Heart left ventricle (tissue), 16 donors: ENCODE results near the gene TF. TPM values are rescaled to one million over a fixed set of nuclear protein-coding genes. Genes with fewer than 3 reads are reported as not detected.

Experiments used
- ATAC-seq, 4 donors: fragments of 200-7000 bp; cut with Tn5 transposase; one replicate each; pipeline ENCODE4 v1.9.1; 2020 to 2022; ENCODE audit warnings: moderate library complexity in 4 of 4, mild to moderate bottlenecking in 3 of 4, moderate number of reproducible peaks in 1 of 4
- DNase-seq, 5 donors: peaks; one replicate each; pipeline ENCODE4 v3.0.0-alpha.2; 2020
- H3K27ac ChIP-seq, 12 donors: fragments of 200-600 bp; sonication (generic) in 4 of 12; one replicate each; pipeline versions ENCODE4 v1.5.0 to v1.8.0; 2016 to 2022; ENCODE audit warnings: mild to moderate bottlenecking in 2 of 12
- H3K27me3 ChIP-seq, 9 donors: fragments of 200-600 bp; sonication (generic) in 2 of 9; one replicate each; pipeline versions ENCODE4 v1.5.1 to v1.8.0; 2016 to 2022; ENCODE audit warnings: mild to moderate bottlenecking in 3 of 9
- H3K36me3 ChIP-seq, 9 donors: fragments of 200-600 bp; sonication (generic) in 2 of 9; one replicate each; pipeline versions ENCODE4 v1.5.0 to v1.8.0; 2018 to 2022; ENCODE audit warnings: mild to moderate bottlenecking in 2 of 9
- H3K4me1 ChIP-seq, 12 donors: fragments of 200-600 bp; sonication (generic) in 4 of 12; one replicate each; pipeline versions ENCODE4 v1.5.0 to v1.8.0; 2016 to 2022; ENCODE audit warnings: mild to moderate bottlenecking in 3 of 12
- H3K4me3 ChIP-seq, 12 donors: fragments of 200-600 bp; sonication (generic) in 4 of 12; one replicate each; pipeline versions ENCODE4 v1.5.0 to v1.8.0; 2017 to 2022; ENCODE audit warnings: mild to moderate bottlenecking in 9 of 12, moderate library complexity in 4 of 12
- H3K9me3 ChIP-seq, 12 donors: fragments of 200-600 bp; sonication (generic) in 4 of 12; one replicate each; pipeline versions ENCODE4 v1.5.0 to v1.8.0; 2016 to 2022; ENCODE audit warnings: mild to moderate bottlenecking in 1 of 12
- CTCF ChIP-seq, 12 donors: fragments of 200-600 bp; sonication (generic) in 4 of 12; IDR thresholded peaks; one replicate each; pipeline versions ENCODE4 v1.5.0 to v1.8.0; 2018 to 2022; ENCODE audit warnings: antibody characterized with exemption in 12 of 12, mild to moderate bottlenecking in 5 of 12
- POLR2A ChIP-seq, 2 donors: fragments of 450-650 bp; IDR thresholded peaks; one replicate each; pipeline ENCODE4 v1.6.1; 2017; ENCODE audit warnings: antibody characterized with exemption in 2 of 2, mild to moderate bottlenecking in 2 of 2, moderate library complexity in 2 of 2
- WGBS, 4 donors: extraction: QIAGEN DNeasy Blood & Tissue Kit in 2 of 4; methylation state at CpG; one replicate each; pipeline versions ENCODE4 v1.1.5 to v1.1.7; 2013 to 2018; 5-methylcytosine and 5-hydroxymethylcytosine counted together
- intact Hi-C, 10 donors: fragments of 100-400 bp; cut with DNase I; formaldehyde crosslinking; loops; one replicate each; pipeline versions ENCODE4 v1.11.1 to v1.14.2; 2022
- polyA plus RNA-seq, 2 donors: library from polyadenylated mRNA; stranded (reverse); fragments of 200-250 nt; gene quantifications; one replicate each; pipeline ENCODE4 v1.2.3, GENCODE V29; 2013
- total RNA-seq, 9 donors: library from RNA; depleted of rRNA in 2 of 9; stranded (reverse); fragments of >200 nt in 2 of 9; fragmentation: NEBNext Ultra II Directional in 3 of 9; extraction: Animal tissue kit (Norgen Biotek cat#: 25700) in 3 of 9; gene quantifications; one replicate each; pipeline versions ENCODE4 v1.1.0 to v1.2.4, GENCODE V29; 2016 to 2023
- donor health status: ischemic (EF 13 %, LVEDD 7.1; RV severe dilation, severe dysfunction).
- donor health status: healthy with polysubstance abuse.
- donor health status: DM: no; HTN: yes; CAD: no.
- donor health status: DM: no; HTN: no; CAD: no.
- donor health status: ischemic (EF 25% LVEDD 6.9; RV normal size, moderate dysfunction).
- donor health status: ischemic (EF 25% LVEDD 5.7; RV mildly dilated, moderate dysfunction).
- donor health status: healthy.
- donor health status: DM: yes; HTN: yes; CAD: no.
- donor health status: ischemic (EF 35%, LVEDD 5.7; RV mildly dilated, moderate dysfunction).
- donor health status: nonischemic (EF 11% LVEDD 7.7; RV severe dilation, severe dysfunction).
- donor health status: DM: yes; HTN: yes; CAD: no.
- donor health status: PGD.
- donor health status: ischemic (EF 29% LVEDD 5.4; RV normal size, mild dysfunction).
- donor health status: nonischemic (EF 23%, LVEDD 6.1; RV moderate dilation, normal function).

The TF gene
- total and polyA plus RNA-seq, 11 donors: 0.86 to 76.0 (median 2.4) TPM; not detected in 1

GRCh38 chr3:133821767-133822638, 75.8 kb downstream of the TF start:
- Histone ChIP-seq H3K27ac (peak overlapping the region in 2 of 12 donors; percentile 2 to 23), H3K36me3 (peaks cover 0 to 74% (median 55%) of the 10 kb centered on the region in 9 donors), H3K4me3 (no peak overlapping the region), H3K4me1 (peaks cover 0 to 11% (median 4%) of the 10 kb centered on the region in 12 donors), H3K9me3 (no peaks in the 10 kb centered on the region), H3K27me3 (no peaks in the 10 kb centered on the region)
- DNase-seq (peak in 4 of 5 donors; percentile 71 to 89 (median 78)), ATAC-seq (peak in 3 of 4 donors; percentile 44 to 80 (median 48))
- intact Hi-C loops: loop anchor here in 6 of 10 donors (2.0 to 10.0 kb wide), 5 partner anchors 73 to 393 kb away; partner anchors contain the start of gene RAB6B (in 4 of the 6)
- TF ChIP-seq POLR2A (IDR thresholded peaks at IDR 0.05) (no peak), CTCF (IDR thresholded peaks at IDR 0.05) (peak in 6 of 12 donors; percentile 11 to 61 (median 32))
- WGBS, 4 donors: 69 to 84% (median 75%) methylated on average over 7 to 8 of the region's 8 CpGs

- Histone ChIP-seq H3K27me3 (no peaks in the 10 kb centered on the region), H3K9me3 (no peaks in the 10 kb centered on the region), H3K4me3 (no peak overlapping the region), H3K36me3 (peaks cover 0 to 51% (median 35%) of the 10 kb centered on the region in 9 donors), H3K27ac (no peak overlapping the region), H3K4me1 (peaks cover 0 to 26% (median 11%) of the 10 kb centered on the region in 12 donors)
- WGBS, 4 donors: 81 to 90% (median 87%) methylated on average over 8 of the region's 8 CpGs
- TF ChIP-seq CTCF (IDR thresholded peaks at IDR 0.05) (no peak), POLR2A (IDR thresholded peaks at IDR 0.05) (no peak)
- DNase-seq (no peak), ATAC-seq (no peak)
- intact Hi-C loops: loop anchor here in 3 of 10 donors (5.0 to 10.0 kb wide), 3 partner anchors 70 to 390 kb away; partner anchors contain the start of gene RAB6B (in 3 of the 3)
Observed at GRCh38 chr3:133824961-133825485, 78.8 kb downstream of the TF start.

- TF ChIP-seq CTCF (IDR thresholded peaks at IDR 0.05) (no peak), POLR2A (IDR thresholded peaks at IDR 0.05) (no peak)
- no peak for ATAC-seq
- DNase-seq: no peak
- 86 to 91% (median 88%) methylated on average over 12 of the region's 12 CpGs for WGBS, 4 donors
- Histone ChIP-seq H3K36me3 (peaks cover 0 to 39% (median 23%) of the 10 kb centered on the region in 9 donors), H3K9me3 (no peaks in the 10 kb centered on the region), H3K4me1 (peaks cover 0 to 35% (median 13%) of the 10 kb centered on the region in 12 donors), H3K27me3 (no peaks in the 10 kb centered on the region), H3K27ac (no peak overlapping the region), H3K4me3 (no peak overlapping the region)
- intact Hi-C loops: loop anchor here in 1 of 10 donors (10.0 kb wide), 2 partner anchors 69 to 389 kb away; partner anchors contain the start of gene RAB6B
Observed at GRCh38 chr3:133825969-133826727, 80.0 kb downstream of the TF start.
